SHP77 (cell line): ENCODE data around the gene TOPBP1.
"Not testable (repeated sequence)": the region's sequence is repeated elsewhere in the genome, so short reads cannot be mapped to it uniquely, and the experiment has no call there.

Experiments
- DNase-seq, 2 experiments: peaks; one replicate each; lab custom pipeline; 2025; lab: John Stamatoyannopoulos, UW

The TOPBP1 gene

DNA sequence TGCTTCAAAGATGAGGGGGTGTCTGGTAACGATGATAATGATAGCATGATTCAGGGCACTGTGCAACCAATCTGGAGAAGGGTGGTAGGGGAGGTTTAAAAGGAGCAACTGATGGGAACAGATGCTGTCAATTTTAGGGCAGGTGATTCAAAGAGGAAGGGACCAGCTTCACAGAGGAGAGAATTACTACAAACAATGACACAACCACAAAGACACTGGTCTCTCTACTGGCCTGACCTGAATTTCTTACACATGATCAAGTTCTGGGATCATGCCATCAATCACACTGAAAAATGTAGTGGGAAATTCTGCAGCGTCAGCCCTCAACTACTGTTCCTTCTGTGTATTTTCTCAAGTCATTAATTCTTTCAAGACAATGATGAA, 90.8 kb downstream of the TOPBP1 start:
- no peak for DNase-seq

GRCh38 chr3:133570139-133570936, 91.4 kb downstream of the TOPBP1 start:
- no peak for DNase-seq

DNA sequence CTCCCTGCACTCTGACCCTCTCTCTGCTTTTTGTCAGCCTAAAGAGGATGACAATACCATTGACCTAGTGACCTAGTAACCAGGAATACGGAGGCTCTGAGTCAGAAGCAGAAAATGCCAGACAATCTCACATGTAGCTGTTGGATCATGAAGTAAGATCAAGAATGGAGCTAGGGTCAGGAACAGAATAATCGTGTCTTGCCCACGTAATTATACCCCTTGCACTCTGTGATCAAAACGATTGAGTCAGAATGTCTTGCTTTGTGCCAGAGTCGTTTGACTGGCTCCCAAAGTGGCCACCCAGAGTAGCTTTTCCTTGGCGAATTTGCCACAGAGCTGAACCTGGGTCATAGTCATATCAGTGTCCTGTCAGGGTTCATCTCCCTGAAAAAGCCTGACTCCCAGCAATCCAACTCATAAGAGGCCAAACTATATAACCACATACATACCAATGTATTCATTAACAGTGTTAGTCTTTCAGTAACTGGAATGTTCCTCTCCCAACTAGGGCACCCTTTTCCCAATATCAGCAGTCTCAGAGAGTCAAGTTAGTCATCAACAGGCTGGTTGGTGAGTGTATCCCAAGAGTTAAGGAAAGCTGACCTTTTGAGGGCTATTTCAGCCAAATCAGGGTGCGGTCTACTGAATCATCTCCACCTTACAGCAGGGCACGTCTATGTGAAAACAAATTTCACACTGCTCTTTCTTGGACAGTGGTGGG, 93.3 kb downstream of the TOPBP1 start:
- DNase-seq: no peak

DNA sequence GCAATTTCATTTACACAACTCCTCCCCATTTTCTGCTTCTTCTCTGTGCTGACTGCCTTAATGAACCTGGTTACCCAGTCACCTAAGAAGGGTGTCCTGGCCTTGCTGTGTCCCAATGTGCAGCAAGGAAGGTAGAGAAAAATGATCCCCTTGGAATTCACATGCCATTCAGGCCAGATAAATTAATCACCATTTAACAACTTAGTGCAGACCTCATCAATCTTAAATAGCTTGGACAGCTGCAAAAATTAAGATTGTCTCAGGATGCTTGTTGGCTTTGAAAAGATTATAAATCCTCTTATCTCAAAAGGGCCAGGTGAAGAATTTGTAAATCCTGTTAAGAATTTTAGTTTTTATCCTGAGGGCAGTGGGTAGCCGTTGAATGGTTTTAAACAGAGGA, 97.9 kb downstream of the TOPBP1 start:
- no peak for DNase-seq

- DNase-seq: no peak
Measured at GRCh38 chr3:133563186-133563591, 98.6 kb downstream of the TOPBP1 start.

DNA sequence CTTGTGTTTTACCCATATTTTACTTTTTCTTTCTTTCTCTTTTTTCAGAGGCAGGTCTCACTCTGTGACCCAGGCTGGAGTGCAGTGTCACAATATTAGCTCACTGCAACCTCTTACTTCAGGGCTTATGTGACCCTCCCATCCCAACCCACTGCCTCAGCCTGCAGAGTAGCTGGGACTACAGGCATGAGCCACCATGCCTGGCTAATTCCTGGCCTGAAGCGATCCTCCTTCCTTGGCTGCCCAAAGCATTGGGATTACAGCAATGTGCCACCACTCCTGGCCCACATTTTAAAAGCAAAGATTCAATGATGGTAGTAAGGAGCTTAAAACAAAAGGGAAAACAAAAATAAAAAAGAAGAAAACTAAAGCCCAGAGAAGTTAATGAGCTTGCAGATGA, 99.4 kb downstream of the TOPBP1 start:
- no peak for DNase-seq

- DNase-seq: no peak
Measured at GRCh38 chr3:133561679-133562078, 100.1 kb downstream of the TOPBP1 start.

- DNase-seq: not testable (repeated sequence)
Measured at GRCh38 chr3:133551589-133551988, 110.2 kb downstream of the TOPBP1 start.
